Forelimb muscle (tissue), 1 donor: ENCODE results near the gene CXXC5. TPM values are rescaled to one million over a fixed set of nuclear protein-coding genes. Genes with fewer than 3 reads are reported as not detected.

Source experiments
- DNase-seq: peaks from one replicate; pipeline ENCODE4 v3.0.0-alpha.2; 2013; ENCODE audit warnings: low read depth
- polyA plus RNA-seq: library from polyadenylated mRNA; unstranded; fragments of 120-200 nt; gene quantifications from one replicate; pipeline ENCODE4 v1.2.1, GENCODE V29; 2013; ENCODE audit not compliant: insufficient read length

The CXXC5 gene
- polyA plus RNA-seq, 1 donor: 82.3 TPM

- no peak for DNase-seq
These were observed 16.7 kb downstream of the CXXC5 start for GRCh38 chr5:139664727-139665351.

- no peak for DNase-seq
These were observed 17.5 kb downstream of the CXXC5 start for GRCh38 chr5:139665626-139666025.

GRCh38 chr5:139666551-139666950 is 18.4 kb downstream of the CXXC5 start:
- no peak for DNase-seq

DNA sequence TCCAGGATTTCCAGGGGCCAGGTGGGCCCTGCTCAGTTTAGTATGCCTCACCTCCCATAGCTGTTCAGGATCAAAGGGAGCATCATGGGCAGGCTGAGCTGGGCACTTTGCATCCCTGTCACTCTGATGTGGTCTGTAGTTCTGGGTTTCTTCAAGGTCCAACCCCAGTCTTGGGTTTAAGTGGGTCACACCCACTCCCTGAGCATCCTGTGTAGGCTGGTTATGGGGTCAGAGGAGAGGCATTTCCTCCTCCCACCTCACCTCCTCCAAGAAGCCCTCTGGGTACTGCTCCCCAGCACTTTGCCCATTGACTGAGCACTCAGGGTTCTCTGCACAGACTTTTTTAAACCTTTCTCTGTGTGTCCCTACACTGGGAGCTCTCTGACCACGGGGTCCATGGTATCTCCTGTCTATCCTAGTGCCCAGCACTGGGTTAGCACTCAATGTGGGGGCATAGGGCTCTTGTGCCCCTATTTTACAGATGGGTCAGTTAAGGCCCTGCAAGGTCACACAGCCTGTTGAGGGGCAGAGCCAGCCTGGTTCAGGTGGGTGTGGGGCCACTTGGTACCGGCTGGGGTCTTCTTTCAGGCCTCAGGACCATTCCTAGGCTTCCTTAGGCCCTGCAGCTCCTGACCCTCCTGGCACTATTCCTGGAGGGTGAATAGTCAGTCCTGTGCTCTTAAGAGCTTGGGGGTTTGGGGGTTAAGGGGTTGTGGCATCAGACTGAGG is 19.0 kb downstream of the CXXC5 start:
- DNase-seq: no peak

DNA sequence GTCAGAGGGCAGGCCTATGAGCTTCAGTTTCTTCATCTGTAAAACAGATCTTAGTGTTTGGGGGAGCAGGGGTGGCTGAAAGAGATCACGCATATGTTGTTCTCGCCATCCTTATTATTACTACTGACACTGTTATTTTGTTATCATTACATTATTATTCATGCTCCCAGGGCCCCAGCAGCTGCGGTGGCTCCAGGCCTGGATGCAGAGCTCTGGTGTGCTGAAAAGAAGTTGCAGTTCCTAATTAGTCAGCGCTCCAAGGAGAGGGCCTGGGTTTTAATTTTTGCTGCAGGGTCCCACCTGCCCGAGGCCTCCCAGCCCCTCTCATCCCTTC is 19.5 kb downstream of the CXXC5 start:
- no peak for DNase-seq

DNA sequence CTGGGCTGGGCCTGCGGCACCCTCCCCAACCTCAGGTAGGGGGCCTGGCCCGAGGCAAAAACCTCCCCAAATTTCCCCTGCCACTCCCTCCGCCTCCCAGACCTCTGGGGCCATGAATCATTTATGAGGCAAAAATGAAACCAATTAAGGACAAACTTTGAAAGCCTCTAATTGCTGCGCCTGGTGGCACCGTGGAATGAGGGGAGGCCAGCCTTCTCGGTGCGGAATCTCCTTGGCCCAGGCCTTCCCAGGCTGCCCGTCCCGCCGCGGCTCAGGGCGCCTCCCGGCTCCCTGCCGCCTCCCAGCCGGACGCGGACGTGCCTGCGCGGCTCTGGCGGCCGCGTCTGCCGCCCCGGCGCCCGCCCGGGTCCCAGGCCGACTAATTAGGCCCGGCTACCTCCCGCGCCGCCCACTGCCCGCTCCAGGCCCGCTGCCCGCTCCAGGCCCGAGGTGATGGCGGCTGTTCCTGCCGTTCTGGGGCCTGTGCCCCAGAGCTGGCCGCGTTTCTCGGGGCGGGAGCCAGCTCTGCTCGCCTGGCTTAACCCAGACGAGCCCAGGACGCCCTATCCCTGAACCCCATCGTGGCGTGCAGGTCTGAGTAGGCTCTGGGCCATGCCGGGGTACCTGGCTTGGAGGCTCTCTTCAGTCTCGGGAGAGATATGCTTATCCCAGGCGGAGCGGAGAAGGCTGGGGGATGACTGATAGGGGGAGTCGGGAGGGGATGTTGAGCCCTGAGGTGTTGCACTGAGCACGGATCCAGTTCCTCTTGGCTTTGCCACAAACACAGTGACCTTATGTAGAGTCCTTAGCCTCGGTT is 20.1 kb downstream of the CXXC5 start:
- no peak for DNase-seq

DNA sequence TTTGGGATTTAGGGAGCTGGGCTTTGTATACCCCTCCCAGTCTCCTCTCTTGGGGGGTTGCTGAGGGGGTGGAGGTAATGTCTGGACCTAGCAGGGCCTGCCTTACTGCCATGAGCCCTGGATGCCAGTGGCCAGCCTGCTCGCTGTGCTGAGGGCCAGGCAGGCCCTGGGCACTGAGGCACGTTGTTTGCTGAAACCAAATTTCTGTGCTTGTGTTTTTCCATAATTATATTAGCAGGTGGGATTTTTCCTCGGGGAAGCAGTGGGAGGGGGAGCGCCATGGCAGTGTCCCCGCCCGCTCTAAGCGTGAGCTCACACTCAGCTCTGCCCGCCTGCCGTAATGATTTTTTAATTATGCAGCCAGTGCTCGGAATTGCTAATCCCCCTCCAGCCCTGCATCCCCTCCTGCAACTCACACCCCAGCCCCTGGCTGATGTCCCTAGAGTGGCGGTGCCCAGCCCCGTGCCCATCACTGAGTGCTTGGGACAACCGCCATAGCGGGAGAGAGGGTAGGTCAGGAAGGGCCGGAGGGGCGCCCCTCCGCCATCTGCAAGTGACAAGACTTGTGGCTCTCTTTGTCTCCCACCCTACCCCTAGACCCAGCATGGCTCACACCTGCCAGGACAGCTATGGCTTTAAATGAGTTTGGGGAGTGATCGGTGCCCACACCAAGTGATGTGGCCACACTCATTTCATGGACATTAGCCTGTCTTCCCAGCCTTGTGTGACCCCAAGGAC is 20.9 kb downstream of the CXXC5 start:
- DNase-seq: no peak

GRCh38 chr5:139669662-139670368 is 21.7 kb downstream of the CXXC5 start:
- DNase-seq: no peak

- no peak for DNase-seq
These were observed 22.4 kb downstream of the CXXC5 start for GRCh38 chr5:139670369-139671095.

- DNase-seq: no peak
These were observed 23.1 kb downstream of the CXXC5 start for GRCh38 chr5:139671096-139671841.

DNA sequence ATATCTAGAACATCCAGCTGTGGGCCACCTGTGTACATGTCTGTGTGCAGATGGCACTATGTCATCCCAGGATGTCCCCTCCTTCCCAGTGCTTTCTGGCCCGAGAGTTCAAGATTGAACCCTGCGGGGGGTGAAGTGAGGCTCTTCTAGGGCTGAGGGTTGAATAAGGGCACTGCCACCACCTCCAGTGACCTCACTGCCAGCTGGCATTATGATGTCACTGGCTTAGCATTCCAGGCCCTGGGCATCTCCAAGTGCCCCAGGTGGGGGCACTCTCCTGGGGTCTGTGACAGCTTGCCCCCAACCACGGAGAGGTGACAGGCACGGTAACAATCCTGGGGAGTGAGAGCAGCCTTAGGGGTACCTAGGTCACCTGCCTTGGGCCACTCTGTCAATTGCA is 27.1 kb downstream of the CXXC5 start:
- no peak for DNase-seq

GRCh38 chr5:139675825-139676224 is 27.7 kb downstream of the CXXC5 start:
- DNase-seq: no peak

DNA sequence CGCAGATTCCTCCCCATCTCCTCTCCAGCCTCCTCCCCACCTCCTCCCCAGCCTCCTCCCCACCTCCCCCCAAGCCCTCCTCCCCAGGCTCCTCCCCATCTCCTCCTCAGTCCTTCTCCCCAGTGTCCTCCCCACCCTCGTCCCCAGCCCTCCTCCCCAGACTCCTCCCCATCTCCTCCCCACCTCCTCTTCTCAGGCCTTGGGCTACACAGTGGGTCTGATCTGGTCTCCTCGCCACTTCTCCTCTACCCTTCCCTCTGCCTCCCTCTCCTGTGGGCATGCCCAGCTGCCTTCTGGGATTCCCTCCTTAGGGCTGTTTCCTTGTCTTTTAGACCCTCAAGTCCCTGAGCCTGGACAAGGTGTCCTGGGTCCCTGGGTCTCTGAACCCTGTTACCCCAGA is 28.3 kb downstream of the CXXC5 start:
- DNase-seq: no peak

- no peak for DNase-seq
These were observed 29.0 kb downstream of the CXXC5 start for GRCh38 chr5:139676951-139677735.

DNA sequence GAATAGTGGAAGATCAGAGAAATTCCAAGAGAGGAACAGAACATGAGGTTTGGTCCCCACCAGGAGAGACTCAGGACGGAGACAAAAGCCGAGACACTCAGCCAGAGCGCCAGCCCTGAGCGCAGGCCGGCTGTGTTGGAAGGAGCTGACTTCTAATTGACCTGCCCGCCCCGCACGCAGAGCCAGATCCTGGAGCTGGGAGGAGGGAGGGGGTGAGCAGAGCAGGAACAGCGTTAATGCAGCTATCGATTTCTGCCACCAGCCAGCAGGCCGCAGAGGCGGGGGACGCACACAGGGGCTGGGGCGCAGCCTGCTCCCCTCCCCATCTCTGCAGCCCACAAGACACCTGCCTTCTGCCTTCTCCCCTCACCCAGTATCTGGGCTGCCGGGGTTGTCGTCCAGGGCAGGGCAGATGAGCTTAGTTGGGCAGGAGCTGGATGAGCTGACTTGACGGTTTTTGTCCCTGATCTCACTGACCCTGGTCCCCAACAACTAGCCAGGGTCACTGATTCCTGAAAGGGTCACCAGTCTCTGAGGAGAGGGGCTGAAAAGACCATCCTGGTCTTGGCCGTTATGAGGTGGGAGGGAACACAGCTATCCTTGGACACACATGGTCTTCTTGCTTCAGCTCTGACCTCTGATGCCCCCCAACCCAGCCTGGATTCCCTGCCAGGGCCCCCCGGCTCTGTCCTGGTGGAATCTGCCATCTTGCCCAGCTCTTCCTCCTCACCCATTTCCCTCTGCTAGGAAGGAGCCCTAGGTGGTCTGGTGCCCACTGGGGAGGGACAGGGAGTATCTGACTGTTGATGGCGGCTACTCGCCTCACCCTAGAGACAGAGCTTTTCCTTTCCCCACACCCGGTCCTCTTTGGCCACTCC is 29.8 kb downstream of the CXXC5 start:
- DNase-seq: no peak

DNA sequence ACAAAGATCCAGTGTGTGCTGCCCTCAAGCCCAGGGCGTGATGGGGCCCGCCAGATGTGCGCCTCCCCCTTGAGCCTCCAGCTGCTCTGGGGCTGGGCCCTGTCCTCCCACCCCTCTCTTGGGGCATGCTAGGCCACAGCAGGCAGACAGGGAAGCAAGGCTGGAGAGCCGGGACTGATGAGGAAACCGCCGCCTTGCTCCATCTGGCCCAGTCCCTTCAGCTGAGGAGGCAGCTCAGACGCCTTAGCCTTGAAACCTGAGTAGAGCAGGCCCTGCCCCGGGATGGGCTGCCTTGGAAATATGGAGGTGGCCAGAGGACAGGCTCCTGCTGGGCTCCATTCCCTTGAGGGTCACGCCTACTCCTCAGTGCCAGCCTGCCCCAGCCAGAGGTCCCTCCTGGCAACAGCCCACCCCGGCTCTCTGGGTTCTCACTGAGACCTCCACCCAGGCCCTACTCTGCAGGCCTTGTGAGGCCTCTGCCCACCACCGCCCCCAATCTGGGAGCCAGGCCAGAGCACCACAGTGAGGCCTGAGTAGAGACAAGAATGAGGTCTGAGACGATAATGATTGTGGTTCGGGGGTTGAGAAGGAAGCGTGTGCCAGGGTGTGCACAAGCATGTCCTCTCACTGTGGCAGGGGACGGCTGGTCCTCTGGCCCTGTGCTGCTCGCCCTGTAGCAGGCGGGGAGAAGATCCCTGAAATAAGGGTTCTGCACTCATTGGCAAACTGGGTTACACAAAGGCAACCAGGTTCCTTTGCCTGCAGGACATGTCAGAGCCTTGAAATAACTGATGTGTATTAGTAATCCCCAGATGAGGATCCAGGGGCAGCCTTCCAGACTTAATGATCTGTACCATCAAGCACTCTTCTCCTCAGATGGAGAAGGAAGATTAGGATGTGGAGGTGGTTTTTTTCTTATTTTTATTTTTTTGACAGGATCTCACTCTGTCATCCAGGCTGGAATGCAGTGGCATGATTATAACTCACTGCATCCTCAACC is 30.9 kb downstream of the CXXC5 start:
- no peak for DNase-seq
